Measurements from ENCODE around the gene MOB3B. TPM values are rescaled to one million over a fixed set of nuclear protein-coding genes. Genes with fewer than 3 reads are reported as not detected.

MOB3B gene
- polyA plus RNA-seq, 1 donor from 2014 or later: 7.1 TPM

DNA sequence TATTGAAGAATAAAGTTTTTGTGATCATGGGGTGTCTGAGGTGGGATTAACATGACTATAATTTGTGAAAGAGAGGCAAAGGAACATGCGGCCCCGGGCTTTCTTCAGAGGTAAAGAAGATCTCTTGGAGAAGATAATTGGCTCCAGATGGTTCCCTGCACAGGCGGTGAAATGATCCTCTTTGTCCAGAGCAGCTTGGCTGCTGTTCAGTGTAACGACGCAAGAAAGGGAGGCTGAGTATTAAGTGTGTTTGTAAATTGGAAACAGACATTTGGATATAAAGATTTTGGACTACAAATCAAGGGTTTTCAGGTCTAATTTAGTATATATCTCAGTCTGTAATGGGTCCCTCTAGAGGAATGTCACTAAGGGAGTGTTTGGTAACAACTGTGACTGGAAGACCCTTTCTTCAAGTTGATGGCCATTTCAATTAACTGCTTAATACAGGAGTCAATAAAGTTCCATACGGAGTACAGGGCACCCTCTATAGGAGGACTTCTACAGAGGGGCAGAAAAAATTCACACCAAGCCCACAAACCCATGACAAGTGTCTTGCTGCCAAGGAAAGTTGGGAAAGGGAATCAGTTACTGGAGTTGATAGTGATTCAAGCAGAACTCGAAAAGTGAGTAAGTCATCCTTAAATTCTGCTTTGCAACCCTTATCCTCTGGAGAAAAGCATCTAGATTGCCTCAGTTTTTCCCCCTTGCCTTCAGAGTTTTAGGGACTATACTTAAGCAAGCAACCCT, 236.8 kb downstream of the MOB3B start:
- Mint-ChIP-seq H3K4me1 (no peaks in the 10 kb centered on the region), H3K4me3 (no peak overlapping the region), H3K27me3 (no peaks in the 10 kb centered on the region), H3K36me3 (no peaks in the 10 kb centered on the region), H3K27ac (no peak overlapping the region), H3K9me3 (no peaks in the 10 kb centered on the region)

DNA sequence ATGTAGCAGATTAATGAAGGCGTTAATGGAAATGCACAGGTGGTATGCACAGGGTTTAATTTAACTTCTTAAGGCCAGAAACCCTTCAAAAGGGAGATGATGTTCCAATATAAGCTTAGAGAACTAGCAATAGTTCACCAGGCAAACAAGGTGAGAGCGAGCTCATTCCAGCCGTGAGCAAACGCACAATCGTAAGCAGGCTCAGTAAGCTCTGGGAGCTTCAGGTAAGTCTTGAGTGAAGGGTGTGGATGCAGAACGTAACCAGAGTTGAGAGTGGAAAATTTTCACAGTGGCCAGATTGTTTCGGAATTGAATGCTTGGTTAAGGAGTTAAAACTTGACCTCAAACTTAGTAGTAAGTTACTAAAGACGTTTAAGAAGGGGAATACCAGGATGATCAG, 238.3 kb downstream of the MOB3B start:
- Mint-ChIP-seq H3K9me3 (no peaks in the 10 kb centered on the region), H3K4me3 (no peak overlapping the region), H3K36me3 (no peaks in the 10 kb centered on the region), H3K4me1 (no peaks in the 10 kb centered on the region), H3K27me3 (peaks cover 4% of the 10 kb centered on the region), H3K27ac (no peak overlapping the region)

DNA sequence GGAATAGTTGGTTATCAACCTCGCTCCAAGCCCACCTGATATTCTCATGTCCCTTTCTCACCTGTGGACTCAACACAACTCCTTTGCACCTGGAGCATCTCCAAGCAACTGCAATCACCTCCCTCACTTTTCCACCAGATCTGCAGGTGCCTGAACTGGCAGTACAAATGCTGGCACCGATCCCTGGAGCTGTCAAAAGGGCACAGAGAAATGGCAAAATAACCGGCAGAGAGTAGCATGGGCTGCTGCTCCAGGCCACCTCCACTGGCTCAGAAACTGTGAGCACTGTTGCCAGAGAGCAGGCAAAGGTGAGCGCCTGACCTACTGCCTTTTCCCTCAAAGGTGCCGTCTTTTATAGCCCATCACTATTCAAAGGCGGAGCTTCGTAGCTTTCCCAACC, 247.3 kb downstream of the MOB3B start:
- Mint-ChIP-seq H3K4me1 (peaks cover 0 to 9% (median 6%) of the 10 kb centered on the region in 3 donors), H3K4me3 (no peak overlapping the region), H3K36me3 (no peaks in the 10 kb centered on the region), H3K9me3 (no peaks in the 10 kb centered on the region), H3K27me3 (peaks cover 8% of the 10 kb centered on the region), H3K27ac (no peak overlapping the region)

DNA sequence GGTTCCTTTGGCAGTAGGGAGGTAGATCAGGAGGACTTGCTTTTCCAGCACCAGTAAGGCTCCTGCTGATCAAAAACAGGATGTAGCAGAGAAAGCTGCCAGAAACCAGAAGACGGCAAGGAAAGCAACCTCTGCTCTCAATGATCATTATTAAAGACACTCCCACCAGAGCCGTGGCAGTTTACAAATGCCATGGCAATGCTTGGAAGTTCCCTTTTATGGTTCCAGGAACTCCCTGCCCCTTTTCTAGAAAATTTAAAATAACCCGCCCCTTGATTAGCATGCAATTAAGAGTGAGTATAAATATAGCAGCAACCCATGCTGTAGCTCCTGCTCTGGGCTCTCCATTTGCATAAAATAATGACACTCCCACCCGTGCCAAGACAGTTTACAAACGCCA, 248.8 kb downstream of the MOB3B start:
- Mint-ChIP-seq H3K4me3 (peak overlapping the region in 2 of 4 donors; percentile 26 to 48), H3K9me3 (no peaks in the 10 kb centered on the region), H3K4me1 (peaks cover 1 to 14% (median 11%) of the 10 kb centered on the region in 3 donors), H3K27me3 (peaks cover 4% of the 10 kb centered on the region), H3K36me3 (no peaks in the 10 kb centered on the region), H3K27ac (no peak overlapping the region)

DNA sequence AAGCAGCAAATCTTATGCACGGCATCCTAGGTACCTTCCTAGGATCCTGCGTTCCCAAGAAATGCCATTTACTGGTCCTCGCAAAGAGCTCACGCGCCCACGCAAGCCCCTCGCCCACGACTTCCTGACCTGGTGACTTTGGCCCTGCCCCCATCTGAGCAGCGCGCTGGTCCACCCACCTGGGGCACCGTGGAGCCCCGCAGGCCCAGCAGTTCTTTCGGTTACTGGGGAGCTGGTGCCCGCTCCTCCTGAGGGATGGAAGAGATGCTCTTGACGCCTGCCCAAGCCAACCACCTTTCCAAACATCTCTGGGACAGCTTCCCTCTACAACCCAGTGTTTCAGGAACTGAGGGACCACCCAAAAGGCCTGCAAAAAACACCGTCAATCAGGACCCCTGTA, 249.4 kb downstream of the MOB3B start:
- H3K27me3 Mint-ChIP-seq: peaks cover 4% of the 10 kb centered on the region
- peaks cover 1 to 14% (median 11%) of the 10 kb centered on the region in 3 donors for H3K4me1 Mint-ChIP-seq
- H3K27ac Mint-ChIP-seq: no peak overlapping the region
- no peaks in the 10 kb centered on the region for H3K36me3 Mint-ChIP-seq
- H3K9me3 Mint-ChIP-seq: no peaks in the 10 kb centered on the region
- no peak overlapping the region for H3K4me3 Mint-ChIP-seq

DNA sequence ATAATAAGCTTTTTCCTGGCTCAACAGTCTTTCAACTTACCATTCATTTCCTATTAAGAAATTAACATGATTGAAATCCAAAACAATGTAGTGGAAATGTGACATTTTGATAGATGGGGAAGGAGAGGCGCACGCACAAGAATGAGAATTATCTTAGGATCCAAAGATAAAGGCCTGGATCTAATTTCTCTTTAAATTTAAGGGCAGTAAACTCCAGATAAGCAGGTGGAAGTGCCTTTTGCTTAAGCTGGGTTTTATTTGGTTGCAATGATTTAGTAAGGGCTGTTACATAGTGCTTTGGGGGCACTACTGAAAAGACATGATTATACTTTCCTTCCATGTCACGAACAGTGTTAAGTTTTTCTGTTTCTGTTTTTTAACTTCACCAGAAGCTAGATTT, 250.0 kb downstream of the MOB3B start:
- no peak overlapping the region for H3K4me3 Mint-ChIP-seq
- peaks cover 2% of the 10 kb centered on the region for H3K27me3 Mint-ChIP-seq
- no peaks in the 10 kb centered on the region for H3K36me3 Mint-ChIP-seq
- peaks cover 1 to 14% (median 11%) of the 10 kb centered on the region in 3 donors for H3K4me1 Mint-ChIP-seq
- no peaks in the 10 kb centered on the region for H3K9me3 Mint-ChIP-seq
- no peak overlapping the region for H3K27ac Mint-ChIP-seq

DNA sequence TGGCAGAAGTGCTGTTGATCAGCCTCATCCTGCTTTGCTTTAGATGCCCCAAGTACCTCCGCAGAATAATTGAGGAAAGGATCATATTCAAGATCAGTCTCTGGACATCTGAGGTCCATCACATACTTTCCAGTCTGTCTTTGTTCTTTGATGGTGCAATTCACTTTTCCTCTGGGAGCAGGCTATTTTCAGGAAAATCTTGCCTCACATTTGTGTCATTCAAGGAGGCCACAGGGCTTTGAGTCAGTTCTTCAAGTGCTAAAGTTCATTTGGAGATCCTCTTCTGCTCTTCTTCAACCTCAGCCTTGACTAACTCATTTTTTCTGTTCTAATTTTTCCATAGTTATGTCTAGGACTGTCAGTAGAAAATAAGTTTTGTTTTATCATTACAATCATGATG, 251.2 kb downstream of the MOB3B start:
- H3K27me3 Mint-ChIP-seq: peaks cover 2% of the 10 kb centered on the region
- peaks cover 1 to 14% (median 11%) of the 10 kb centered on the region in 3 donors for H3K4me1 Mint-ChIP-seq
- no peaks in the 10 kb centered on the region for H3K36me3 Mint-ChIP-seq
- no peak overlapping the region for H3K4me3 Mint-ChIP-seq
- H3K27ac Mint-ChIP-seq: no peak overlapping the region
- H3K9me3 Mint-ChIP-seq: no peaks in the 10 kb centered on the region

DNA sequence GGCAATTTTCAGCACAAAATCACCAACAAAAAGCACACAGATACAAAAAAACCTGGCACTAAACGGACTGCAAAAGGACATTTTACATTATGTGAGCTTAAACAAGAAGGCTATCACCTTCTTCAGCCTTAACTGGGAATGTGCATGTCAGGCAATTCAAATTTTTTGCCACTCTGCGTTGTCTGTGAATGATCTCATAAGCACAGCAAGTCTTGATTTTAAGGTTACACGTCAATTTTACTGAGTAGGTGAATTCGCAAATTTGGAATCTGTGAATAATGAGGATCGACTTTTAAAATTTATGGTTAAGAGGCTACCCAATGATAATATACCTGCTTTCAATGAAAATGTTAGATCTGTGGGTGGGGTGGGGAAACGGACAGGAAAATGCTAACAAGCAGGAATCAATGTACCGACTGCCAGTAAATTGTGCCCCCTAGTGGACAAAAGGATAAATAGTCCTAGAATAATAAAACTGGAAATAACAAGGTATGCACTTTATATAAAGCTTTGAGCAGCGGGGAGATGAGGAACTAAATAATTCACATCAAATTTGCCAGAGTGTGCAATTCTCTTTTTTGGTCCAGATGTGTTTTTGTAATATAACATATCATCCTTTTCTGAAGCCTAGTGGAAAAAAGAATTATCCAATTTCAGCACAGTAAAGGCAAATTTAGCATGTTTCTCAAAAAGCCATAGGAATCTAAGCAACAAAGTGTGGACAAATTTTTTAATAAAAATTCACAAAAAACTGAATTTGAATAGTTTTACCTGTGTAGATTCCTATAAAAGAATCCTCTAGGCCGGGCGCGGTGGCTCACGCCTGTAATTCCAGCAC, 253.2 kb downstream of the MOB3B start:
- H3K9me3 Mint-ChIP-seq: no peaks in the 10 kb centered on the region
- H3K36me3 Mint-ChIP-seq: peaks cover 2% of the 10 kb centered on the region
- H3K4me1 Mint-ChIP-seq: peaks cover 1 to 12% (median 11%) of the 10 kb centered on the region in 3 donors
- no peak overlapping the region for H3K27ac Mint-ChIP-seq
- H3K27me3 Mint-ChIP-seq: no peaks in the 10 kb centered on the region
- no peak overlapping the region for H3K4me3 Mint-ChIP-seq

Other genes starting within 250 kb of the MOB3B start
- 0.35 TPM for gene EQTN, start 232.7 kb downstream of the MOB3B start, polyA plus RNA-seq
- not detected for gene IFNK, start 5.5 kb downstream of the MOB3B start, polyA plus RNA-seq
- 15.3 TPM for gene C9orf72, start 43.7 kb upstream of the MOB3B start, polyA plus RNA-seq

All from IgD-negative memory B cell (primary cell).